Measurements from ENCODE around the gene COL15A1.
A peak's percentile ranks its signal among the peaks of the same experiment; 100 is the strongest.

The COL15A1 gene

DNA sequence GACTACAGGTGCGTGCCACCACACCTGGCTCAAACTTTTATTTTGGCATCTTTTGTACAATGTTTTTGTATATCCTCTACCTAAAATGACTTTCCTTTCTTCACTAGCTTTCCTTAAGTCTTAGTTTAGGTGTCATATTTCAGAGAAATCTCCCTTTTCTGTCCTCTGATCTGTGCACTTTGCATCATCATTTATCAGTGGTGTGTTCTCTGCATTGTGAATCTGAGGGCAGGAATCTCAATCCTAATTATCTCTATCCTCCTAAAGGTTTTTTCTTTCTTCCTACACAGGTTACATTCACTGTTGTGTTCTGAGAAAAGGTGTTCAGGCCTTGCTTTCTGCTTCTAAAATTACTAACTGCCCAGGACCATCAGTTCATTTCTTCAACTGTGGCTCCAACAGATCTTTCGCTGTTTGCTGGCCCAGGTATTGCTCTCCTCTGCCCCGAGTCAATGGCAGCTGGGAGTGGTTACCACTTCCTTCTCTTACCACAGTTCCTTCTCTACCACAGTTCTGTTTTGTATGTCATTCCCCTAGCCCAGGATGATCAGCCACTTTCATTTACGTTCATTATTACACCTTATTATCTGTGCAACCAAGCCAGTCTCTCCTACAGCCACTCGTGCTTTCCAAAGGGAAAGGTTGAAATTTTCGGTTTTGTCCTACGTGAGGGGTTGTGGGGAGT, 175.2 kb downstream of the COL15A1 start:
- DNase-seq, result peak in 1 of 2 experiments; percentile 19

- DNase-seq, result no peak
These were observed 176.4 kb downstream of the COL15A1 start for GRCh38 chr9:99119976-99120655.

Data from activated CD4-positive, alpha-beta T cell treated with anti-CD3 and anti-CD28 coated beads, Interleukin-2, amount 50 U/mL, for 4 hours (primary cell).